Measurements from ENCODE around the gene KCTD2.
"Not testable (repeated sequence)": the region's sequence is repeated elsewhere in the genome, so short reads cannot be mapped to it uniquely, and the experiment has no call there.

The KCTD2 gene

GRCh38 chr17:75046407-75047289 is at the start of gene KCTD2, which contains the start of gene ATP5PD:
Gene KCTD2 (plus strand): TSS chr17:75047225. CDS start chr17:75047251, 26 bp downstream.
Gene ATP5PD (minus strand): TSS chr17:75046969. CDS start chr17:75042650, 4,319 bp downstream.
- peak; percentile 96 for DNase-seq (ENCODE audit: low spot score)

GRCh38 chr17:74998783-74999182 is 48.2 kb upstream of the KCTD2 start:
- no peak for DNase-seq (ENCODE audit: low spot score)

- DNase-seq (ENCODE audit: low spot score) = no peak
Observed at GRCh38 chr17:74999523-74999922, 47.5 kb upstream of the KCTD2 start.

- no peak for DNase-seq (ENCODE audit: low spot score)
Observed at GRCh38 chr17:75001915-75002843, 44.8 kb upstream of the KCTD2 start.

- no peak for DNase-seq (ENCODE audit: low spot score)
Observed at GRCh38 chr17:75003070-75003956, 43.7 kb upstream of the KCTD2 start.

GRCh38 chr17:75003957-75004355 is 43.1 kb upstream of the KCTD2 start:
- no peak for DNase-seq (ENCODE audit: low spot score)

- no peak for DNase-seq (ENCODE audit: low spot score)
Observed at GRCh38 chr17:75004371-75004770, 42.7 kb upstream of the KCTD2 start.

- no peak for DNase-seq (ENCODE audit: low spot score)
Observed at GRCh38 chr17:75005291-75005690, 41.7 kb upstream of the KCTD2 start.

GRCh38 chr17:75006084-75006483 is 40.9 kb upstream of the KCTD2 start:
- DNase-seq (ENCODE audit: low spot score) = not testable (repeated sequence)

- no peak for DNase-seq (ENCODE audit: low spot score)
Observed at GRCh38 chr17:75006653-75007052, 40.4 kb upstream of the KCTD2 start.

- DNase-seq (ENCODE audit: low spot score) = no peak
Observed at GRCh38 chr17:75008373-75008772, 38.7 kb upstream of the KCTD2 start.

- no peak for DNase-seq (ENCODE audit: low spot score)
Observed at GRCh38 chr17:75009139-75009724, 37.8 kb upstream of the KCTD2 start.

GRCh38 chr17:75010683-75011400 is 36.2 kb upstream of the KCTD2 start:
- no peak for DNase-seq (ENCODE audit: low spot score)

- DNase-seq (ENCODE audit: low spot score) = no peak
Observed at GRCh38 chr17:75011401-75012095, 35.5 kb upstream of the KCTD2 start.

GRCh38 chr17:75012096-75012345 is 35.0 kb upstream of the KCTD2 start:
- DNase-seq (ENCODE audit: low spot score) = no peak

GRCh38 chr17:75012346-75013091 is 34.5 kb upstream of the KCTD2 start, which contains the start of gene MRPL58:
Gene MRPL58 (plus strand): TSS chr17:75012670. CDS start chr17:75012687, 17 bp downstream.
- peak; percentile 83 for DNase-seq (ENCODE audit: low spot score)

- DNase-seq (ENCODE audit: low spot score) = no peak
Observed at GRCh38 chr17:75013092-75013559, 33.9 kb upstream of the KCTD2 start.

GRCh38 chr17:75019146-75019545 is 27.9 kb upstream of the KCTD2 start:
- DNase-seq (ENCODE audit: low spot score) = no peak

- no peak for DNase-seq (ENCODE audit: low spot score)
Observed at GRCh38 chr17:75019710-75020109, 27.3 kb upstream of the KCTD2 start.
